ENCODE results near the gene CEP164. TPM values are rescaled to one million over a fixed set of nuclear protein-coding genes. Genes with fewer than 3 reads are reported as not detected.

The CEP164 gene
- total RNA-seq, 2 experiments from 2014 or later = 36.0 to 44.2 TPM

DNA sequence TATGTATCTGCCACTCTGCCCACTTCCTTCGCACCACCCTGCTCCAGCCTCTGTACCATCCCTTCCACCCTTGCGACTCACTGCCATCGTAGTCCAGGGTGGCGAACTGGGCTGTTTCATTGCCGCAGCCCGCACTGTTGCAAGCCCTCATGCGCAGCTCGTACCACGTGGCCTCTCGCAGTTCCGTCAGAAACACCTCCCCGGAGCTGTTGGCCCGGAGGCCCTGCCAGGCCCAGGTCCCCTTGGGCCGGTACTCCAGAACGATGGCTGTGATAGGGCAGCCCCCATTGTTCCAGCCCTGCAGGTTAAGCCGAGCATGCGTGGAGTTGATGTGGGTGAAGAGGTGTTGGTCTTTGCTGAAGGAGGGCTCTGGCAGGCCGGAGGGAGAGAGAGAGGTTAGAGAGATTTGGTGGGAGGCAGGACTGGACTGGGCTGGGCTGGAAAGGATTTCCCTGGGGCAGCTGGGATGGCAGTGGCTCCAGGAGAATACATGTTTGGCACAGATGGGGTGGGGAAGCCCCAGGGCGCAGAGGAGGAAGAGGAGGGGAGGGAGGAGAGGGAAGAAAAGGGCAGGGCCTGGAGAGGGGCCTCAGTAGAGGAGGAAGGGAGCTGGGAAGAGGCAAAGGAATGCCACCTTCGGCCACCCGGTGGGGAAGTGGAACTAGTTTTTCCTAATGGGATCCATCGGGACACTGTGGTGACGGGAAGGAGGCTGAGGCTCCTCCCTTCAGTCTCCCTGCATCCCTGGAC, 109.6 kb downstream of the CEP164 start:
- no peaks in the 10 kb centered on the region for H3K9me3 Mint-ChIP-seq

DNA sequence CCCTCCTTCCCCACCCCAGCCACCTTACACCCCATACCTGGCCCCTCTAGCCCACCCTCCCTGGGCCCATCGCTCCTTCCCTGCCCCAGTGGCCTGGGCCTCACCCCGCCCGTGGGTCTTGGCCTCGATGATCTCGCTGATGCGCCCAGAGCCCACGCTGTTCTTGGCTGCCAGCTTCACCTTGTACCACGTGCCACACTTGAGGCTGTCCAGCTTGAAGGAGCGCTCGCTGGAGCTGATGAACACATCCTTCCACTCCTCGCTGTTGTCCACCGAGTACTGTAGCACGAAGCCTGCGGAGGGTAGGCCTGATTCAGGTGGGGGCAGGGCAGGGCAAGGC, 110.1 kb downstream of the CEP164 start:
- no peak overlapping the region for H3K4me3 Mint-ChIP-seq
- ChIA-PET POLR2A (no interaction called here), CTCF (interaction anchor here (0.7 kb wide), 1 partner anchor 11 kb away, joined by 3 read pairs; no protein-coding TSS in a partner anchor)
- no peaks in the 10 kb centered on the region for H3K4me1 Mint-ChIP-seq
- no peak for DNase-seq
- H3K36me3 Mint-ChIP-seq (ENCODE audit: low read depth) = no peaks in the 10 kb centered on the region
- no peak overlapping the region for H3K27ac Mint-ChIP-seq
- peaks cover 11% of the 10 kb centered on the region for H3K27me3 Mint-ChIP-seq
- H3K9me3 Mint-ChIP-seq = no peaks in the 10 kb centered on the region

More for the DNA sequence above, 109.6 kb downstream of the CEP164 start:
- ChIA-PET CTCF (interaction anchor here (0.7 kb wide), 1 partner anchor 11 kb away, joined by 3 read pairs; no protein-coding TSS in a partner anchor), POLR2A (no interaction called here)
- Mint-ChIP-seq H3K36me3 (ENCODE audit: low read depth) (no peaks in the 10 kb centered on the region), H3K4me1 (no peaks in the 10 kb centered on the region), H3K4me3 (no peak overlapping the region), H3K27me3 (peaks cover 10% of the 10 kb centered on the region), H3K27ac (no peak overlapping the region)
- DNase-seq = no peak

DNA sequence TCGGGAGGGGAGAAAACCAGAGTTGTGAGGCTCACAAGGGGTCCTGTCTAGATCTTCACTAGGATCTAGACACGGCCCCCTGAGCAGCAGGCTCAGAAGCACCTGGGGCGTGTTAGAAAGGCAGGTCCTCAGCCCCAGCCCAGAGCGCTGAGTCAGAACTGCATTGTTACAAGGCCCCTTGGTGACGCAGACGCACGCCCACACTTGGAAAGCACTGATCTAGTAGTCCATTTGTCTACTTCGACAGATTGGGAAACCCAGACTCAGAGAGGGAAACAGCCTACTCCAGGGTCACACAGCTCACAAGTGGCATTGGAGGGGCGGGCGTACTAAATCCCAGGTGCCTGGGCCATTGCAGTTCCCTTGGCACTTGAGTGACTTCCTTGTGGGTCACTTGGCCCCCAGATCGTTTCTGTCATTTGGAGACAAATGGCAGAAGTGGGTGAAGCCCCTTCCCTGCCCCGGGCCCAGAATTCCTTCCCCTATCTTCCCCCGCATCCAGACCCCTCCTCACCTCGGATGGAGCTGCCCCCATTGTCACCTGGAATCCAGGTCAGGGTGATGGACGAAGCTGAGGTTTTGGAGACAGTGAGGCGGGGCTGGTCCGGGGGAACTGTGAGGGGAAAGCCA, 110.8 kb downstream of the CEP164 start:
- H3K27ac Mint-ChIP-seq = no peak overlapping the region
- POLR2A ChIA-PET = no interaction called here
- no peak for DNase-seq
- CTCF ChIA-PET = no interaction called here
- H3K4me1 Mint-ChIP-seq = no peaks in the 10 kb centered on the region
- H3K27me3 Mint-ChIP-seq = peaks cover 11% of the 10 kb centered on the region
- H3K4me3 Mint-ChIP-seq = no peak overlapping the region
- H3K9me3 Mint-ChIP-seq = no peaks in the 10 kb centered on the region
- no peaks in the 10 kb centered on the region for H3K36me3 Mint-ChIP-seq (ENCODE audit: low read depth)

DNA sequence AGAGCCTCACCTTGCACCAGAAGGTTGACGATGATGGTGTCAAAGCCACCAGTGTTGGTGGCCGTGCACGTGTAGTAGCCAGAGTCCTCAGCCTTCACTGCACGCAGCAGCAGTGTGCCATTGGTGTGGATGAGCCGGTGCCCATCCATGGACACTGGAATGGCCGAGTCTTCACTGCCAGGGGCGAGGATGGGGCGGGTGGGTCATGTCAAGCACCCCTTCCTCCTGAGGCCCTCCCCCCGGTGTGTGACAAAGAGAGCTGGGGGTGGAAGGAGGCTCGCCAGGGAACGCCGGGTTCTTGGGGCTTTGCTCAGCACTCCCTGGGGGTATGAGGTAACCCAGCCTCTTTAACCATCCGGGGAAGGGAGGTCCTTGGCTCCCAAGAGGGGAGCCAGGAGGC, 111.6 kb downstream of the CEP164 start:
- DNase-seq = no peak
- POLR2A ChIA-PET = no interaction called here
- Mint-ChIP-seq H3K27ac (no peak overlapping the region), H3K36me3 (ENCODE audit: low read depth) (no peaks in the 10 kb centered on the region), H3K9me3 (no peaks in the 10 kb centered on the region), H3K27me3 (peaks cover 12% of the 10 kb centered on the region), H3K4me3 (no peak overlapping the region), H3K4me1 (no peaks in the 10 kb centered on the region)
- CTCF ChIA-PET = no interaction called here

DNA sequence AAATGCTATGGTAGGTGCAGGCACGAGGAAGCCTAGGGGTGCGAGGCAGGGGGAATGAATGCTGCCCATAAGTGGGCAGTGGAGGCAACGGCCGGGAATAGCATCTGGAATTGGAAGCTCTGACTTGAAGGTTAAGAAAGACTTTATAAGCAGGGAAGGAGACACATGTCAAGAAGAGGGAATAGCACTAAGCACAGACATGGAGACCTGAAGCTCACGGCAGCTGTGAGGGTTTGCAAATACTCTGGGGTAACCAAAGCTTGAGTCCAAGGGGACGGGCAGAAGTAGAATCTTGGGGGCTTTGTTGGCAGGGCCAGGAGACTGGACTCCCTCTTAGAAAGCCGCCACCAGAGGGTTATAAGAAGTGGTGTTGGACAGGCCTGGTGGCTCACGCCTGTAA, 112.6 kb downstream of the CEP164 start:
- no peak overlapping the region for H3K4me3 Mint-ChIP-seq
- H3K27ac Mint-ChIP-seq = no peak overlapping the region
- H3K36me3 Mint-ChIP-seq (ENCODE audit: low read depth) = no peaks in the 10 kb centered on the region
- no peaks in the 10 kb centered on the region for H3K4me1 Mint-ChIP-seq
- no peak for DNase-seq
- peaks cover 13% of the 10 kb centered on the region for H3K27me3 Mint-ChIP-seq
- ChIA-PET CTCF (no interaction called here), POLR2A (no interaction called here)
- no peaks in the 10 kb centered on the region for H3K9me3 Mint-ChIP-seq

DNA sequence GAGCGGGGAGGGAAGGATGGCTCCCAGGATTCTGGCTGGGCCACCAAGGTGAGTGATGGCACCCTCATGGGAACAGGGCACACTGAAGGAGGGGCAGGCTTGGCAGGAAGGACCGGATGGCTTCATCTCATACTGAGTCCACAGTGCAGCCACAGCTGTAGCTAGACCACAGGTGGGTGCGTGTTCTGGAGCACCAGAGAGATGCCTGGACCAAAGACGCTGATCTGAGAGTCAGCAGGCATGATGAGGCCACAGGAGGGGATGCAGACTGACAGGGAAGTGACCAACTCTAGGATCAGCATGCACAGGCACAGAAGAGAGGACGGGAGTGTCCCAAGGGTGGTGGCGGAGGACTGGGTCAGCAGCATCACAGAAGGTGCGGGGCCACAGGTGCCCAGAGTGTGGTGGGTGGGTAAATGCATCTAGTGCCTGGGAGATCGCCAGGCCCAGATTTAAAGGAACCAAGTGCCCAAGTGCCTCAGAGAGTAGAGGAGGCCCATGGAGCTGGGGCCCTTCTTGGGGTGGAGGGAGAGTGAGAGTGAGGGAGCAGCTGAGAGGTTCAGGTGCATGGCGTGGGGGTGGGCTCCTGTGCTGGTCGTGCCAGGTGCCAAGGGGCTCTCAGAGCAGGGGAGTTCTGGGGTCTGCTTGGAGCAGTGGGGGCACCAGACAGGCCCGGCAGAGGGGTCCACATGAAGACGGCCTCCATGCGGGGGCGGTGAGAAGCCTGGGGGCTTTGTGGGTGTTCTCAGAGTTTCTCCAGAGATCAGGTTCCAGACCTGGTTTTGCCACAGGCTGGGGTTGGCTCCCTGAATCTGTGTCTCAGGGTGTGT, 113.7 kb downstream of the CEP164 start:
- Mint-ChIP-seq H3K36me3 (ENCODE audit: low read depth) (no peaks in the 10 kb centered on the region), H3K9me3 (no peaks in the 10 kb centered on the region), H3K27ac (no peak overlapping the region), H3K27me3 (peaks cover 11% of the 10 kb centered on the region), H3K4me1 (no peaks in the 10 kb centered on the region), H3K4me3 (no peak overlapping the region)
- ChIA-PET CTCF (no interaction called here), POLR2A (no interaction called here)
- no peak for DNase-seq

DNA sequence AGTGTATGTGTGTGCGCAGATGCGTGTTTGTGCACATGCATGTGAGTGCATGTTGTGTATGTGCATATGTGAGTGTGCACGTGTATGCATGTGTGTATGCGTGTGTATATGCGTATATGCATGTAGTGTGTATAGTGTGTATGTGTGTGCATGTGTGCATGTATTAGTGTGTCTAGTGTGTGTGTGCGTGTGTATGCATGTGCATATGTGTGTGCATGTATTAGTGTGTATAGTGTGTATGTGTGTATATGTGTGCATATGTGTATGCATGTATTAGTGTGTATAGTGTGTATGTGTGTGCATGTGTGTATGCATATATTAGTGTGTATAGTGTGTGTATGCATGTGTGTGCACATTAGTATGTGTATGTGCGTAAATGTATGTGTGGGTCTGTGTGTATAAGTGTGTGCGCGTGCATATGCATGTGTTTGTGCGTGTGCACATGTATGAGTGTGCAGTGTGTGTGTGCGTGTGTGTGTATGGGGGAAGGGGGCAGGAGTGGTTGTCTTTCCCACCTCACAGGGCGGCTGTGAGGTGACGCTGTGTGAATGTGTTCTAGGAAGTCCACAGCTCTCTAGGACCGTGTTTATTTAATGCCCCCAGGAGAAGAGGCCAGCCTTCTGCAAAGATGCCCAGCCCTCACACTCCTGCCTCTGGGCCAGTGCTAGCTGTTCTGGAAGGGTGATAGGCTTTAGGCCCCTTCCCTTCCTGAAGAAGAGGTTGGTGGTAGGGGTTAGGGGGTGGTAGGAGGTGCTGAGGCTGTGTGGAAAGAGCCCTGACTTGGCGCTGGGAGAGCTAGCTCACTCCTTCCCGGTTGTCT, 114.6 kb downstream of the CEP164 start:
- H3K4me3 Mint-ChIP-seq = no peak overlapping the region
- ChIA-PET POLR2A (no interaction called here), CTCF (no interaction called here)
- H3K36me3 Mint-ChIP-seq (ENCODE audit: low read depth) = no peaks in the 10 kb centered on the region
- no peak overlapping the region for H3K27ac Mint-ChIP-seq
- DNase-seq = no peak
- peaks cover 11% of the 10 kb centered on the region for H3K27me3 Mint-ChIP-seq
- H3K4me1 Mint-ChIP-seq = no peaks in the 10 kb centered on the region
- H3K9me3 Mint-ChIP-seq = no peaks in the 10 kb centered on the region

DNA sequence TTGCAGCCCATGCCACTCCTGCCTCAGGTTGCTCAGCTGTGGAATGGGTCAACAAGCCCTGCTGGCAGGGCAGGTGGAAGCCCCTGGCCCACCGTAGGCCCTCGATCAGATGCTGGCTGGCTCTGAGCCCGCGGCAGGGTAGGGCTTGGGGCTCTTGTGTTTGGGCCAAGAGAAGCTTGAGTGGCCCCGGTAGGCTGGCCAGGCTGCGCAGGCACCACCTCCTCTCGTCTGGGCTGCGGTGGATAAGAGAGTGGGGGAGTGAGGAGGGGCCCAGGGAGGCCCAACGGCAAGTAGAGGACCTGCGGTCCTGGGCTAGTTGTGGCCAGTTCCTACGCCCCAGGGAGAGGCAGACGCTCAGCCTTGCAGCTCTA, 115.2 kb downstream of the CEP164 start:
- H3K27ac Mint-ChIP-seq = no peak overlapping the region
- no peaks in the 10 kb centered on the region for H3K4me1 Mint-ChIP-seq
- no peaks in the 10 kb centered on the region for H3K9me3 Mint-ChIP-seq
- ChIA-PET POLR2A (no interaction called here), CTCF (no interaction called here)
- DNase-seq = no peak
- H3K27me3 Mint-ChIP-seq = peaks cover 11% of the 10 kb centered on the region
- H3K36me3 Mint-ChIP-seq (ENCODE audit: low read depth) = no peaks in the 10 kb centered on the region
- H3K4me3 Mint-ChIP-seq = no peak overlapping the region

DNA sequence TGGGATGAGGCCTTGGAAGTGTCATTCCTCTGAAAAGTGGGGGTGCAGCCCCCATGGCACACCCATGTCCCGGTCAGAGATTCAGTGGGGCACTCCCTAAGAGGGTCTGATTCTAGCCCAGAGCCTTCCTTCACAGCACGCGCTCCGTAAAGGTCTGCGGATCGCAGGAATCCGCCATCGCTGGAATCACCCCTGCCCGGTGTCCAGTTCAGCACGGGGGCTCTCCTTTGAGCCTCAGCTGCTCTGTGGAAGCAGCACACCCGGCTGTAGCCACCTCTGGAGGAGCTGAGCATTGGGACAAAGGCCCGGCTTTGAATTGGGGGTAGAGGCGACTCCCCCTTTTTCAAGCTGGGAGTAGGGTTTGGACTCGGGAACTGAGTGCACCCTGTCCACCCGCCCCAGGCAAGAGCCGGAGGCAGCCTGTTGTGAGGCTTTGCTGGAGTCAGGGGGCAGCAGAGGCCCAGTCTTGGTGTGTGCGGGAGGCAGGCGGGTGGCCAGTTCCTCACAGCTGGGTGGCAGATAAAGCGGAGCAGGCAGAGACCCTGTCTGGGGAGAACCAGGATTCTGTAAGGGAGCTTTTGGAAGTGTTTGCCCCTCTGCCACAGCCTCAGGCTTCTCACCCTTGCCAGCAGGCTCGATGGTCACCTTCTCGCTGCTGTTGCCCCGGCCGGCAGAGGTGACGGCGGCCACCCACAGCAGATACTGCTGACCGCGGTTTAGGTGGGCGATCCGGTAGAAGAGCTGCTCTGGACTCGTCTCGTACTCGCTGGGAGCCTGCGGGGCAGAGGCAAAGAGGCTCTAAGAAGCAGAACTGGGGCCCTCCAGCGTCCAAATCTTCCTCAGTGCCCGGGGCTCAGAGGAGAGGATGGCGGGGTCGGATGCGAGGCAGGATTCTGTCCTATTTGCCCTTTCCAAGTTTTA, 115.9 kb downstream of the CEP164 start:
- Mint-ChIP-seq H3K4me3 (no peak overlapping the region), H3K27ac (no peak overlapping the region), H3K36me3 (ENCODE audit: low read depth) (no peaks in the 10 kb centered on the region), H3K4me1 (no peaks in the 10 kb centered on the region), H3K9me3 (no peaks in the 10 kb centered on the region), H3K27me3 (peaks cover 11% of the 10 kb centered on the region)
- DNase-seq = no peak
- ChIA-PET CTCF (interaction anchor here (0.5 kb wide), 1 partner anchor 216 kb away, joined by 3 read pairs; no protein-coding TSS in a partner anchor), POLR2A (no interaction called here)

DNA sequence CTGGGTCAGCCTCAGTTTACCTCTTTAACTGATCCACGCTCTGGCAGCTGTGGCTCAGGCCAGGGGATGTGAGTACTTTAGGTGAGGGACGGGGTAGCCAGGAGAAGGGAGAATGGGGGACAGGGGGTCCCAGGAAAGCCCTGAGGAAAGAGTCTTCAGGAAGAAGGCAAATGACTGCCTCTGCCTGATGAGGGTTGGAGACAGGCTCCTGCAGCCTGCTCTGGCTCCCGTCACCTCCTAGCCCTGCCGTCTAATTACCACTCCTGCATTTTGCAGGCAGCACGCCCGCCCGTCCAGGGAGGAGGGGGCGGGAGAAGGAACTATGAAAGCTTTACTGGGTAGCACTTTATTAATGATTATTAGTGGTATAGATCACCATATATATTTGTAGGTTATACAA, 116.6 kb downstream of the CEP164 start:
- ChIA-PET POLR2A (no interaction called here), CTCF (interaction anchor here (0.5 kb wide), 1 partner anchor 215 kb away, joined by 3 read pairs; no protein-coding TSS in a partner anchor)
- H3K9me3 Mint-ChIP-seq = no peaks in the 10 kb centered on the region
- no peak overlapping the region for H3K4me3 Mint-ChIP-seq
- peaks cover 11% of the 10 kb centered on the region for H3K27me3 Mint-ChIP-seq
- no peak for DNase-seq
- no peaks in the 10 kb centered on the region for H3K36me3 Mint-ChIP-seq (ENCODE audit: low read depth)
- H3K27ac Mint-ChIP-seq = no peak overlapping the region
- H3K4me1 Mint-ChIP-seq = no peaks in the 10 kb centered on the region

DNA sequence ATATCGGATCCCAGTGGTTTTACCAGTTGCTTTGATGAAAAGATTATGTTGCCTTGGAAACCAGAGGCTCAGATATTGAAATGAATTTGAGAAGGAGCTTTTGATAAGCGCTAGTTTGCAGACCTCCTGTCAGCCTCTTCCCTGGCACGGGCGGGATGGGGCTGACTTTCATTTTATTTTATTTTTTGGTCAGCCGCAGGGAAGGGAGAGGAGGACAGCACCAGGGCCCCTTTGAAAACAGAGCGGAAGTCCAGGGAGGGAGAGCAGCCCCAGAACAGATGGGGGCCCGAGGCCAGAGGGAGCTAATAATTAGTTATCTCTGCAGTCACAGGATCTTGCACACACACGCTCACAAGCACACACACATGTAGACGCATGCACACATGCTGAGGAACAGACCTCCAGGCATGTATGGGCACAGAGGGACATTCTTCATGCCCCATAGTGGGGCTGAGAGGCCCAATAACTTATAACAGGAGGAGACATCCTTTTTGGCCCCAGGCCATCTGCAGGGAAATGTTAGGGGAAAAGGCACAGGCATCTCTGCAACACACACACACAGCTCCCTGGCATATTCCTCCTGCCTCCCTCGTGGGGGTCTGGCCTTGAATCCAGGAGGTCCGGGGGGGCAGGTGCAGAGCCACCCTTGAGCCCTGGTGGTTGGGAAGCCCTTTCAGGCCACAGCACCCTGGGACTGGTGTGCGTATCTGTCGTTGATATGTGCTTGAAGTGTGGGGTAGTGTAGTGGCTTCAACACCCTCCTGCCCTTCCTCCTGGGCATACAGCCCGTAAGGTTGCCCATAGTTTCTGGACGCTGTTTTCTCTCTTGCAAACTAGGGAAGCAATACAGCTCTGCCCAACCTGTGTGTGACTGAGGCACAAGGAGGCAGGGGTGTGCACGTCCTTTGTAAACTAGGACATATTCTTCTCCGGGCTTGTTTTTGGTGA, 117.3 kb downstream of the CEP164 start:
- no peaks in the 10 kb centered on the region for H3K9me3 Mint-ChIP-seq
- peaks cover 11% of the 10 kb centered on the region for H3K27me3 Mint-ChIP-seq
- no peak overlapping the region for H3K27ac Mint-ChIP-seq
- ChIA-PET POLR2A (no interaction called here), CTCF (interaction anchor here (0.8 kb wide), 1 partner anchor 19 kb away, joined by 3 read pairs; no protein-coding TSS in a partner anchor)
- H3K4me1 Mint-ChIP-seq = no peaks in the 10 kb centered on the region
- DNase-seq = no peak
- H3K36me3 Mint-ChIP-seq (ENCODE audit: low read depth) = no peaks in the 10 kb centered on the region
- no peak overlapping the region for H3K4me3 Mint-ChIP-seq

Data from activated CD4-positive, alpha-beta T cell treated with anti-CD3 and anti-CD28 coated beads, Interleukin-2, amount 10 ng/mL, durations not matched to agents 7 days and 5 days (primary cell).